Measurements from ENCODE around the gene CACNA2D4. TPM values are rescaled to one million over a fixed set of nuclear protein-coding genes. Genes with fewer than 3 reads are reported as not detected.

CACNA2D4 gene
- total RNA-seq, 1 donor from 2014 or later = not detected

- Histone ChIP-seq H3K4me3 (no peak overlapping the region), H3K27me3 (no peaks in the 10 kb centered on the region), H3K27ac (no peak overlapping the region), H3K9me3 (no peaks in the 10 kb centered on the region), H3K36me3 (no peaks in the 10 kb centered on the region), H3K4me1 (no peaks in the 10 kb centered on the region)
- TF ChIP-seq CTCF (IDR thresholded peaks at IDR 0.05) = no peak
- no peak for DNase-seq (ENCODE audit: low spot score in 2 of 2)
- intact Hi-C loops (cut with DNase I) = no loop called here
Observed at GRCh38 chr12:1836241-1836803, 82.1 kb downstream of the CACNA2D4 start.

- Histone ChIP-seq H3K27me3 (no peaks in the 10 kb centered on the region), H3K4me1 (no peaks in the 10 kb centered on the region), H3K36me3 (no peaks in the 10 kb centered on the region), H3K27ac (no peak overlapping the region), H3K9me3 (no peaks in the 10 kb centered on the region), H3K4me3 (no peak overlapping the region)
- no peak for TF ChIP-seq CTCF (IDR thresholded peaks at IDR 0.05)
- no peak for DNase-seq (ENCODE audit: low spot score in 2 of 2)
- intact Hi-C loops (cut with DNase I) = no loop called here
Observed at GRCh38 chr12:1835211-1836131, 83.0 kb downstream of the CACNA2D4 start.

- TF ChIP-seq CTCF (IDR thresholded peaks at IDR 0.05) = no peak
- Histone ChIP-seq H3K4me1 (no peaks in the 10 kb centered on the region), H3K27me3 (no peaks in the 10 kb centered on the region), H3K9me3 (no peaks in the 10 kb centered on the region), H3K27ac (no peak overlapping the region), H3K36me3 (no peaks in the 10 kb centered on the region), H3K4me3 (no peak overlapping the region)
- DNase-seq (ENCODE audit: low spot score in 2 of 2) = no peak
- intact Hi-C loops (cut with DNase I) = no loop called here
Observed at GRCh38 chr12:1834186-1834925, 84.1 kb downstream of the CACNA2D4 start.

GRCh38 chr12:1833596-1834028, 84.8 kb downstream of the CACNA2D4 start:
- Histone ChIP-seq H3K27me3 (no peaks in the 10 kb centered on the region), H3K4me1 (no peaks in the 10 kb centered on the region), H3K27ac (no peak overlapping the region), H3K9me3 (no peaks in the 10 kb centered on the region), H3K4me3 (no peak overlapping the region), H3K36me3 (no peaks in the 10 kb centered on the region)
- intact Hi-C loops (cut with DNase I) = no loop called here
- DNase-seq (ENCODE audit: low spot score in 2 of 2) = no peak
- TF ChIP-seq CTCF (IDR thresholded peaks at IDR 0.05) = no peak

- H3K4me1 ChIP-seq = no peaks in the 10 kb centered on the region
- no peaks in the 10 kb centered on the region for H3K27me3 ChIP-seq
Observed at GRCh38 chr12:1832801-1833595, 85.5 kb downstream of the CACNA2D4 start.

More at GRCh38 chr12:1832801-1833595, 85.5 kb downstream of the CACNA2D4 start:
- no peak for TF ChIP-seq CTCF (IDR thresholded peaks at IDR 0.05)
- intact Hi-C loops (cut with DNase I) = no loop called here
- Histone ChIP-seq H3K36me3 (no peaks in the 10 kb centered on the region), H3K4me3 (no peak overlapping the region), H3K9me3 (no peaks in the 10 kb centered on the region), H3K27ac (no peak overlapping the region)
- DNase-seq (ENCODE audit: low spot score in 2 of 2) = no peak

Measured in ascending aorta (tissue), 2 donors.